NCI-H1048 (cell line): ENCODE measurements around the gene RREB1.

Experiments
- DNase-seq: peaks from one replicate; lab custom pipeline; 2025; lab: John Stamatoyannopoulos, UW

The RREB1 gene

GRCh38 chr6:7164536-7165001 is 56.8 kb downstream of the RREB1 start:
- DNase-seq, result no peak

- DNase-seq, result no peak
Observed at GRCh38 chr6:7165002-7165889, 57.5 kb downstream of the RREB1 start.

- no peak for DNase-seq
Observed at GRCh38 chr6:7165890-7166267, 58.1 kb downstream of the RREB1 start.

GRCh38 chr6:7166410-7167293 is 58.9 kb downstream of the RREB1 start:
- no peak for DNase-seq

- DNase-seq, result no peak
Observed at GRCh38 chr6:7169296-7169721, 61.5 kb downstream of the RREB1 start.

GRCh38 chr6:7170117-7170732 is 62.5 kb downstream of the RREB1 start:
- DNase-seq, result no peak

GRCh38 chr6:7171119-7171518 is 63.4 kb downstream of the RREB1 start:
- DNase-seq, result no peak

- no peak for DNase-seq
Observed at GRCh38 chr6:7171733-7172132, 64.0 kb downstream of the RREB1 start.

GRCh38 chr6:7172649-7173048 is 64.9 kb downstream of the RREB1 start:
- DNase-seq, result no peak

GRCh38 chr6:7173843-7174503 is 66.2 kb downstream of the RREB1 start:
- no peak for DNase-seq

- DNase-seq, result no peak
Observed at GRCh38 chr6:7175462-7175861, 67.7 kb downstream of the RREB1 start.

- no peak for DNase-seq
Observed at GRCh38 chr6:7176208-7176607, 68.4 kb downstream of the RREB1 start.

GRCh38 chr6:7178280-7178679 is 70.5 kb downstream of the RREB1 start:
- no peak for DNase-seq

- no peak for DNase-seq
Observed at GRCh38 chr6:7180751-7181150, 73.0 kb downstream of the RREB1 start.

GRCh38 chr6:7183707-7184106 is 75.9 kb downstream of the RREB1 start:
- no peak for DNase-seq

GRCh38 chr6:7184502-7184901 is 76.7 kb downstream of the RREB1 start:
- no peak for DNase-seq

- no peak for DNase-seq
Observed at GRCh38 chr6:7185561-7185960, 77.8 kb downstream of the RREB1 start.

GRCh38 chr6:7188492-7188891 is 80.7 kb downstream of the RREB1 start:
- DNase-seq, result no peak

GRCh38 chr6:7189101-7189758 is 81.5 kb downstream of the RREB1 start:
- no peak for DNase-seq

GRCh38 chr6:7190791-7191190 is 83.0 kb downstream of the RREB1 start:
- DNase-seq, result no peak

GRCh38 chr6:7193122-7193521 is 85.4 kb downstream of the RREB1 start:
- DNase-seq, result no peak
